ENCODE measurements around the gene BANF2. TPM values are rescaled to one million over a fixed set of nuclear protein-coding genes. Genes with fewer than 3 reads are reported as not detected.

Gene BANF2
- total and polyA plus RNA-seq, 2 of the 13 experiments (the other 11 are each of a cell fraction or from before 2014, with no cell fraction given) = 0.35 TPM; not detected in 1

DNA sequence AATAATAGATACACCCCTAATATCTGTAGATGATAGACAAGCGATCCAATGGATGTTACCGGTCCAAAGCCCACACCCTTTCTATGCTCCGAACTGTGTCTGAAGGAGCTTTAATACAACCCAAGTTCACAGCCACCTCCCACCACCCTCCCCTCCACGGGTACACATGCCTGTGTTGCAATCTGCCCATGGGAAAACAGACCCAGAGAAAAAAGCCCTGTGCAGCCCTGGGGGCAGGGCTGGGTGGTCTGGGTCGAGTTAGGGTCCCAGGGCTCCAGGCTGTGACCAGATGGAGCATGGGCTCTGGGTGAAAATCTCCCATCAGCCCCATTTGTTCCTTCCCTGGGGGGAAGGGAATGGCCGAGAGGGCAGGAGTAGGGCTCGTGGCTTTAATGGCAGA, 65.8 kb downstream of the BANF2 start (continued):
- TF ChIP-seq, protein P1, sequence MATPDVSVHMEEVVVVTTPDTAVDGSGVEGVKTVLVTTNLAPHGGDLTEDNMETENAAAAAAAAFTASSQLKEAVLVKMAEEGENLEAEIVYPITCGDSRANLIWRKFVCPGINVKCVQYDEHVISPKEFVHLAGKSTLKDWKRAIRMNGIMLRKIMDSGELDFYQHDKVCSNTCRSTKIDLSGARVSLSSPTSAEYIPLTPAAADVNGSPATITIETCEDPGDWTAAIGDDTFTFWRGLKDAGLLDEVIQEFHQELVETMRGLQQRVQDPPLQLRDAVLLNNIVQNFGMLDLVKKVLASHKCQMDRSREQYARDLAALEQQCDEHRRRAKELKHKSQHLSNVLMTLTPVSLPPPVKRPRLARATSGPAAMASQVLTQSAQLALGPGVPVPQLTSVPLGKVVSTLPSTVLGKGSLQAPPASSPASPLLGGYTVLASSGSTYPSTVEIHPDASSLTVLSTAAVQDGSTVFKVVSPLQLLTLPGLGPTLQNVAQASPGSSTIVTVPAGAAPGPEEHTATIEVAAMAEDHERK (CRISPR knock-in tag; IDR thresholded peaks at IDR 0.05; ENCODE audit: low read depth) = no peak
- TF ChIP-seq, protein P2, sequence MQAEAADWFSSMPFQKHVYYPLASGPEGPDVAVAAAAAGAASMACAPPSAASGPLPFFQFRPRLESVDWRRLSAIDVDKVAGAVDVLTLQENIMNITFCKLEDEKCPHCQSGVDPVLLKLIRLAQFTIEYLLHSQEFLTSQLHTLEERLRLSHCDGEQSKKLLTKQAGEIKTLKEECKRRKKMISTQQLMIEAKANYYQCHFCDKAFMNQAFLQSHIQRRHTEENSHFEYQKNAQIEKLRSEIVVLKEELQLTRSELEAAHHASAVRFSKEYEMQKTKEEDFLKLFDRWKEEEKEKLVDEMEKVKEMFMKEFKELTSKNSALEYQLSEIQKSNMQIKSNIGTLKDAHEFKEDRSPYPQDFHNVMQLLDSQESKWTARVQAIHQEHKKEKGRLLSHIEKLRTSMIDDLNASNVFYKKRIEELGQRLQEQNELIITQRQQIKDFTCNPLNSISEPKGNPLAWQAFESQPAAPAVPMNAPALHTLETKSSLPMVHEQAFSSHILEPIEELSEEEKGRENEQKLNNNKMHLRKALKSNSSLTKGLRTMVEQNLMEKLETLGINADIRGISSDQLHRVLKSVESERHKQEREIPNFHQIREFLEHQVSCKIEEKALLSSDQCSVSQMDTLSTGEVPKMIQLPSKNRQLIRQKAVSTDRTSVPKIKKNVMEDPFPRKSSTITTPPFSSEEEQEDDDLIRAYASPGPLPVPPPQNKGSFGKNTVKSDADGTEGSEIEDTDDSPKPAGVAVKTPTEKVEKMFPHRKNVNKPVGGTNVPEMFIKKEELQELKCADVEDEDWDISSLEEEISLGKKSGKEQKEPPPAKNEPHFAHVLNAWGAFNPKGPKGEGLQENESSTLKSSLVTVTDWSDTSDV (CRISPR knock-in tag; IDR thresholded peaks at IDR 0.05) = no peak
- no peak for TF ChIP-seq MBD4 (IDR thresholded peaks at IDR 0.05; ENCODE audit: borderline replicate concordance, low read length)
- TF ChIP-seq ZBTB3 (CRISPR knock-in tag; IDR thresholded peaks at IDR 0.05; ENCODE audit: borderline replicate concordance, low read depth) = no peak
- TF ChIP-seq, protein P3, sequence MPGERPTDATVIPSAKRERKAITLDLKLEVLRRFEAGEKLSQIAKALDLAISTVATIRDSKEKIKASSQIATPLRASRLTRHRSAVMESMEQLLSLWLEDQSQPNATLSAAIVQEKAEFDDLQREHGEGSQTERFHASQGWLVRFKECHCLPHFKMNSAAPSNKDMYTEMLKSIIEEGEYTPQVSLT (CRISPR knock-in tag; IDR thresholded peaks at IDR 0.05; ENCODE audit: borderline replicate concordance, low read depth) = no peak
- TF ChIP-seq, protein P4, sequence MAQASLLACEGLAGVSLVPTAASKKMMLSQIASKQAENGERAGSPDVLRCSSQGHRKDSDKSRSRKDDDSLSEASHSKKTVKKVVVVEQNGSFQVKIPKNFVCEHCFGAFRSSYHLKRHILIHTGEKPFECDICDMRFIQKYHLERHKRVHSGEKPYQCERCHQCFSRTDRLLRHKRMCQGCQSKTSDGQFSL (CRISPR knock-in tag; IDR thresholded peaks at IDR 0.05) = no peak
- TF ChIP-seq, protein P5, sequence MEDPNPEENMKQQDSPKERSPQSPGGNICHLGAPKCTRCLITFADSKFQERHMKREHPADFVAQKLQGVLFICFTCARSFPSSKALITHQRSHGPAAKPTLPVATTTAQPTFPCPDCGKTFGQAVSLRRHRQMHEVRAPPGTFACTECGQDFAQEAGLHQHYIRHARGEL (CRISPR knock-in tag; IDR thresholded peaks at IDR 0.05) = no peak
- TF ChIP-seq, protein P6, sequence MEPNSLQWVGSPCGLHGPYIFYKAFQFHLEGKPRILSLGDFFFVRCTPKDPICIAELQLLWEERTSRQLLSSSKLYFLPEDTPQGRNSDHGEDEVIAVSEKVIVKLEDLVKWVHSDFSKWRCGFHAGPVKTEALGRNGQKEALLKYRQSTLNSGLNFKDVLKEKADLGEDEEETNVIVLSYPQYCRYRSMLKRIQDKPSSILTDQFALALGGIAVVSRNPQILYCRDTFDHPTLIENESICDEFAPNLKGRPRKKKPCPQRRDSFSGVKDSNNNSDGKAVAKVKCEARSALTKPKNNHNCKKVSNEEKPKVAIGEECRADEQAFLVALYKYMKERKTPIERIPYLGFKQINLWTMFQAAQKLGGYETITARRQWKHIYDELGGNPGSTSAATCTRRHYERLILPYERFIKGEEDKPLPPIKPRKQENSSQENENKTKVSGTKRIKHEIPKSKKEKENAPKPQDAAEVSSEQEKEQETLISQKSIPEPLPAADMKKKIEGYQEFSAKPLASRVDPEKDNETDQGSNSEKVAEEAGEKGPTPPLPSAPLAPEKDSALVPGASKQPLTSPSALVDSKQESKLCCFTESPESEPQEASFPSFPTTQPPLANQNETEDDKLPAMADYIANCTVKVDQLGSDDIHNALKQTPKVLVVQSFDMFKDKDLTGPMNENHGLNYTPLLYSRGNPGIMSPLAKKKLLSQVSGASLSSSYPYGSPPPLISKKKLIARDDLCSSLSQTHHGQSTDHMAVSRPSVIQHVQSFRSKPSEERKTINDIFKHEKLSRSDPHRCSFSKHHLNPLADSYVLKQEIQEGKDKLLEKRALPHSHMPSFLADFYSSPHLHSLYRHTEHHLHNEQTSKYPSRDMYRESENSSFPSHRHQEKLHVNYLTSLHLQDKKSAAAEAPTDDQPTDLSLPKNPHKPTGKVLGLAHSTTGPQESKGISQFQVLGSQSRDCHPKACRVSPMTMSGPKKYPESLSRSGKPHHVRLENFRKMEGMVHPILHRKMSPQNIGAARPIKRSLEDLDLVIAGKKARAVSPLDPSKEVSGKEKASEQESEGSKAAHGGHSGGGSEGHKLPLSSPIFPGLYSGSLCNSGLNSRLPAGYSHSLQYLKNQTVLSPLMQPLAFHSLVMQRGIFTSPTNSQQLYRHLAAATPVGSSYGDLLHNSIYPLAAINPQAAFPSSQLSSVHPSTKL (CRISPR knock-in tag; IDR thresholded peaks at IDR 0.05) = peak; percentile 13; the same call in 1 of the 2 replicates
- TF ChIP-seq HNRNPH1 (optimal IDR thresholded peaks at IDR 0.05; ENCODE audit: low read depth, low read length) = no peak
- no peak for TF ChIP-seq ZNF317 (CRISPR knock-in tag; IDR thresholded peaks at IDR 0.05)
- no peak for TF ChIP-seq ZNF326 (CRISPR knock-in tag; IDR thresholded peaks at IDR 0.05; ENCODE audit: borderline replicate concordance)
- TF ChIP-seq GATAD2A (CRISPR knock-in tag; IDR thresholded peaks at IDR 0.05) = peak; percentile 58

Data from HepG2 (cell line).